ENCODE results near the gene NLRP6.

DNA sequence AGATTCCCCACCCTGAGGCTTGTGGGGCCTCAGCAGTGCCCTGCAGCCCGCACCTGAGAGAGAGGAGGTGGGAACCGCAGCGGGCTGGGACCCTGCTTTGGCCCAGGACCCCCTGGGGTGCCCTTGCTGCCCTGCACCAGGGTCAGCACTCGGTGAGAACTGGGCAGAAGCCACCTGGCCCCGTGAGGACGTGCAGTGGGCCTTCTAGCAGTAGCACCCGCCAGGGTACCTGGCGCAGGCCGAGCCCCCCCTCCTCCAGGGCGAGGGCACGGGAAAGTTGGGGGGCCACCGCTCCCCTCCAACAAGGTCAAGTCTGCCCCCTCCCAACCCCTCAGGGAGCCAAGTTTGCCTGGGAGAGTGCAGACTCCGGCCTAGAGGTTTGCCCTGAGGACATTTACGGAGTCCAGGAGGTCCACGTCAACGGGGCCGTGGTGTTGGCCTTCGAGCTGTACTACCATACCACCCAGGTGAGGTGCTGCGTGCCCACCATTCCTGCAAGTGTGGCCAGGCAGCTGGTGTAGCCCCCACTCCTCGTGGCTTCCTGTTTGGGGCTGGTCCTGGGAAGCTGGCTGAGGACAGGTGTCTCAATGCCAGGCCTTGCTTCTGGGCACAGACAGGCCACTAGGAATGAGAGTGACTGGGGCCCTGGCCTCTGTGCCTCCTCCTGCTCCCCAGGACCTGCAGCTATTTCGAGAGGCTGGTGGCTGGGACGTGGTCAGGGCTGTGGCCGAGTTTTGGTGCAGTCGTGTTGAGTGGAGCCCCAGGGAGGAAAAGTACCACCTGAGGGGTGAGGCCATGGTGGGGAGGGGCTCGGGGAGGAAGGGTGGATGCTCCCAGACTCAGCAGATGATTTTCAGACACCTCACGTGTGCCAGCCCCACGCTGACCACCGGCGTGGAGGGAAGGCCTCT is 14.3 kb downstream of the NLRP6 start:
- no peak for TF ChIP-seq JUN (IDR thresholded peaks at IDR 0.05)
- no peak for TF ChIP-seq RNF2 (IDR thresholded peaks at IDR 0.05; ENCODE audit: borderline replicate concordance, low read depth)
- TF ChIP-seq MYC (IDR thresholded peaks at IDR 0.05; ENCODE audit: borderline replicate concordance, low read length) = no peak
- TF ChIP-seq BHLHE40 (IDR thresholded peaks at IDR 0.05; ENCODE audit: low read depth, low read length) = no peak
- TF ChIP-seq EP300 (IDR thresholded peaks at IDR 0.05) = no peak
- TF ChIP-seq, protein P1, sequence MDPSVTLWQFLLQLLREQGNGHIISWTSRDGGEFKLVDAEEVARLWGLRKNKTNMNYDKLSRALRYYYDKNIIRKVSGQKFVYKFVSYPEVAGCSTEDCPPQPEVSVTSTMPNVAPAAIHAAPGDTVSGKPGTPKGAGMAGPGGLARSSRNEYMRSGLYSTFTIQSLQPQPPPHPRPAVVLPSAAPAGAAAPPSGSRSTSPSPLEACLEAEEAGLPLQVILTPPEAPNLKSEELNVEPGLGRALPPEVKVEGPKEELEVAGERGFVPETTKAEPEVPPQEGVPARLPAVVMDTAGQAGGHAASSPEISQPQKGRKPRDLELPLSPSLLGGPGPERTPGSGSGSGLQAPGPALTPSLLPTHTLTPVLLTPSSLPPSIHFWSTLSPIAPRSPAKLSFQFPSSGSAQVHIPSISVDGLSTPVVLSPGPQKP (IDR thresholded peaks at IDR 0.05; ENCODE audit: low read depth, low read length) = no peak
- no peak for TF ChIP-seq KDM1A (IDR thresholded peaks at IDR 0.05; ENCODE audit: low read depth)
- no peak for TF ChIP-seq RCOR1 (IDR thresholded peaks at IDR 0.05; ENCODE audit: low read depth, low read length)
- TF ChIP-seq, protein P2, sequence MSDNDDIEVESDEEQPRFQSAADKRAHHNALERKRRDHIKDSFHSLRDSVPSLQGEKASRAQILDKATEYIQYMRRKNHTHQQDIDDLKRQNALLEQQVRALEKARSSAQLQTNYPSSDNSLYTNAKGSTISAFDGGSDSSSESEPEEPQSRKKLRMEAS (IDR thresholded peaks at IDR 0.05) = no peak
- TF ChIP-seq CBX8 (IDR thresholded peaks at IDR 0.05) = no peak
- TF ChIP-seq, protein P3, sequence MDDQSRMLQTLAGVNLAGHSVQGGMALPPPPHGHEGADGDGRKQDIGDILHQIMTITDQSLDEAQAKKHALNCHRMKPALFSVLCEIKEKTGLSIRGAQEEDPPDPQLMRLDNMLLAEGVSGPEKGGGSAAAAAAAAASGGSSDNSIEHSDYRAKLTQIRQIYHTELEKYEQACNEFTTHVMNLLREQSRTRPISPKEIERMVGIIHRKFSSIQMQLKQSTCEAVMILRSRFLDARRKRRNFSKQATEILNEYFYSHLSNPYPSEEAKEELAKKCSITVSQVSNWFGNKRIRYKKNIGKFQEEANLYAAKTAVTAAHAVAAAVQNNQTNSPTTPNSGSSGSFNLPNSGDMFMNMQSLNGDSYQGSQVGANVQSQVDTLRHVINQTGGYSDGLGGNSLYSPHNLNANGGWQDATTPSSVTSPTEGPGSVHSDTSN (IDR thresholded peaks at IDR 0.05) = no peak
- no peak for TF ChIP-seq POLR2A (IDR thresholded peaks at IDR 0.05; ENCODE audit: low read length)
- no peak for TF ChIP-seq RFX5 (IDR thresholded peaks at IDR 0.05)

Measured in A549 (cell line).